HG03103 (cell line): ENCODE results near the gene TAF1L.
A peak's percentile ranks its signal among the peaks of the same experiment; 100 is the strongest.
"Not testable (repeated sequence)": the region's sequence is repeated elsewhere in the genome, so short reads cannot be mapped to it uniquely, and the experiment has no call there.

Source experiments
- ATAC-seq: cut with Tn5 transposase; IDR thresholded peaks from one replicate; pipeline ENCODE4 v1.9.1; 2021; ENCODE audit warnings: low read depth; ENCODE audit not compliant: unreplicated experiment

Gene TAF1L, protein sequence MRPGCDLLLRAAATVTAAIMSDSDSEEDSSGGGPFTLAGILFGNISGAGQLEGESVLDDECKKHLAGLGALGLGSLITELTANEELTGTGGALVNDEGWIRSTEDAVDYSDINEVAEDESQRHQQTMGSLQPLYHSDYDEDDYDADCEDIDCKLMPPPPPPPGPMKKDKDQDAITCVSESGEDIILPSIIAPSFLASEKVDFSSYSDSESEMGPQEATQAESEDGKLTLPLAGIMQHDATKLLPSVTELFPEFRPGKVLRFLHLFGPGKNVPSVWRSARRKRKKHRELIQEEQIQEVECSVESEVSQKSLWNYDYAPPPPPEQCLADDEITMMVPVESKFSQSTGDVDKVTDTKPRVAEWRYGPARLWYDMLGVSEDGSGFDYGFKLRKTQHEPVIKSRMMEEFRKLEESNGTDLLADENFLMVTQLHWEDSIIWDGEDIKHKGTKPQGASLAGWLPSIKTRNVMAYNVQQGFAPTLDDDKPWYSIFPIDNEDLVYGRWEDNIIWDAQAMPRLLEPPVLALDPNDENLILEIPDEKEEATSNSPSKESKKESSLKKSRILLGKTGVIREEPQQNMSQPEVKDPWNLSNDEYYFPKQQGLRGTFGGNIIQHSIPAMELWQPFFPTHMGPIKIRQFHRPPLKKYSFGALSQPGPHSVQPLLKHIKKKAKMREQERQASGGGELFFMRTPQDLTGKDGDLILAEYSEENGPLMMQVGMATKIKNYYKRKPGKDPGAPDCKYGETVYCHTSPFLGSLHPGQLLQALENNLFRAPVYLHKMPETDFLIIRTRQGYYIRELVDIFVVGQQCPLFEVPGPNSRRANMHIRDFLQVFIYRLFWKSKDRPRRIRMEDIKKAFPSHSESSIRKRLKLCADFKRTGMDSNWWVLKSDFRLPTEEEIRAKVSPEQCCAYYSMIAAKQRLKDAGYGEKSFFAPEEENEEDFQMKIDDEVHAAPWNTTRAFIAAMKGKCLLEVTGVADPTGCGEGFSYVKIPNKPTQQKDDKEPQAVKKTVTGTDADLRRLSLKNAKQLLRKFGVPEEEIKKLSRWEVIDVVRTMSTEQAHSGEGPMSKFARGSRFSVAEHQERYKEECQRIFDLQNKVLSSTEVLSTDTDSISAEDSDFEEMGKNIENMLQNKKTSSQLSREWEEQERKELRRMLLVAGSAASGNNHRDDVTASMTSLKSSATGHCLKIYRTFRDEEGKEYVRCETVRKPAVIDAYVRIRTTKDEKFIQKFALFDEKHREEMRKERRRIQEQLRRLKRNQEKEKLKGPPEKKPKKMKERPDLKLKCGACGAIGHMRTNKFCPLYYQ (N-terminal part only)

DNA sequence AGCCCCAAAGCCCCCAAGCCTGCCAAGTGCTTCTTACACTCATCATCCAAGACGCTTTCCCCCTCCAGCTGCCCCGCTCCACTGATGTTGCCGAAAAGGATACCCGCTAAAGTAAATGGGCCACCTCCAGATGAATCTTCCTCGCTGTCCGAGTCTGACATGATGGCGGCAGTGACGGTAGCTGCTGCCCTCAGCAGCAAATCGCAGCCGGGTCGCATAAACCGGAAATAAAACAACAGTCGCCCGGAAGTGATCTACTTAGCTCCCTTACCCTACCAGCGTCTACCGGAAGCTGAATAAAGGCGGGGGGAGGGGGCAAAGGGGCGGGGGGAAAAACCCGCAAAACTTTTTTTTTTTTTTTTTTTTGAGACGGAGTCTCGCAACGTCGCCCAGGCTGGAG lies at the start of gene TAF1L:
TAF1L (minus strand) TSS at position 308 of the 400 bp plus-strand sequence; CDS start at position 218, 90 bp downstream.
- ATAC-seq, result no peak

DNA sequence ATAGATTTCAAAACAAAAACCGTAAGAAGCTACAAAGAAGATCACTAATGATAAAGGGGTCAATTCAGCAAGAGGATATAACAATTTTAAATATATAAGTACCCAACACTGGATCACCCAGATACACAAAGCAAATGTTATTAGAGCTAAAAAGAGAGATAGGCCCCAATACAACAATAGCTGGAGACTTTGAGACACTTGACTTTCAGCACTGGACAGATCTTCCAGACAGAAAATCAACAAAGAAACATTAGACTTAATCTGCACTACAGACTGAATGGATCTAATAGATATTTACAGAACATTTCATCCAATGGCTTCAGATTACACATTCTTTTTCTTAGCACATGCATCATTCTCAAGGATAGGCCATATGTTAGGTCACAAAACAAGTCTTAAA lies 46.3 kb upstream of the TAF1L start:
- ATAC-seq, result no peak

DNA sequence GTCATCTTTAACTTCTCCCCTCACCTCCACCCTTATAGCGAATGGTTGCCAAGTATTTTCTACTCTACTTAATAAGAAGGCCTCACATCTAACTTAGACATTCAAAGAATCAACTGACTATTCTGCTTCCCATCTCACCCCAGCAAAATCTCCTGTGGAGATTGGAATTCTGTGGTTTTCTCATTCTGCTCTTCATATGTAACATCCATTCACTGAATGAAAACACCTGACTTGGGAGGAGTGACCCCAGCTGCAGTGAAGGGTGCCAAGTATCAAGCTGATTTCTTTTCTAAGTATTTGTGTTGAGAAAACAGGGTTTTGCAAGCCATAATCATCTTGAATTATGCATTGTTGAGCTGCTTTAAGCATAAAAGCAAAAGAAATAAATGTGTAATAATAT lies 42.5 kb upstream of the TAF1L start:
- no peak for ATAC-seq

DNA sequence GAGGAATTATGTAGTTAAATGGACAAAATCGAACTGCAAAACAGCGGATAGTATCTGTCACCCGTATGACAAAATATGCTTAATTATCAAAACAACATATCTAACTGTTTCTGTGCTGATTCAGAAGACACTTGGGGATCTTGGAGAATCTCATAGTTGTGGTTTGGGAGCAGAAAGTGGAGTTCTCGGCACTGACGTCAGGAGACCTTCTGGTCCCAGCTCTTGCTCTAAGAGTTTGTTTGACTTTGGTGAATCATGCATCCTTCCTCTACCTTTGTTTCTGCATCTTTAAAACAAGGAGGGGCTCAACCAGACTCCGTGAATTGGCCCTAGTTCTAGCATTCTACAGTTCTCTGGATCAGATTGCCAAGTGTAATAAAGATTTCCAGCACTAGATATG lies 37.0 kb upstream of the TAF1L start:
- no peak for ATAC-seq

DNA sequence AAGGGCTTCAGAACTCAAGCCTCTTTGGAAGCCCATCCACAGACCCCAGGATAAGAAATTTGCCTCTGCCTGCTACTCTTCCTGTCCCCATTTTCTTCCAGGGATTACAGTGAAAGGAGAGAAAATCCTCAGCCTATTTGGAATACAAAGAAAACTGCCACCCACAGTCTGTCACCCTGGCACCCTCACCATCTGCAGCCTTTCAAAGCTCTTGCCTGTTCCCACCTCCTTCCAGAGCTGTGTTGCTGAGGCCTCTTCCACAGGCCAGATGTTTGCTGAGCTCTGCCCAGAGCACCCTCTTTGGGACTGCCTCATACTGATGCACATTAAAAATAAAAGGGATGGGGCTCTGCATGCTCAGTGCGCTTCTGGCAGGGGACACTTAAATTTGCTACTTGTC lies 35.9 kb upstream of the TAF1L start:
- ATAC-seq, result no peak

DNA sequence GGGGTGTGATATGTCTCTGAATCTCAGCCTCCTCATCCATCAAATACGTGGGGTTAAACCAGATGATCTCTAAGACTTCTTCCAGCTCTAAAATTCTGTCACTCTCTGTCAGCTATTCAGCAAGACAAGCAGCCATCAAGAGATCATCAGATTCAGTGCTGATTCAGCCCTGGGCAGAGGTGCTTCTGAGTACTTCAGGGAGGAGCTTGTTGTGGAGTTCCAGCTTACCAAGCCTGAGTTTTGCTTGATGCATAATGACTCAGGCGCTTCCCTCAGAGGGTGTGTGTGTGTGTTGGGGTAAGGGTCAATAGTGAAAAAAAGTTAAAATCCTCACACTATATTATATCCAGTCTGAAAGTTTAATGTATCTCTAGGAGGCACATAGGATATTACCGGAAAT lies 29.6 kb upstream of the TAF1L start:
- no peak for ATAC-seq

DNA sequence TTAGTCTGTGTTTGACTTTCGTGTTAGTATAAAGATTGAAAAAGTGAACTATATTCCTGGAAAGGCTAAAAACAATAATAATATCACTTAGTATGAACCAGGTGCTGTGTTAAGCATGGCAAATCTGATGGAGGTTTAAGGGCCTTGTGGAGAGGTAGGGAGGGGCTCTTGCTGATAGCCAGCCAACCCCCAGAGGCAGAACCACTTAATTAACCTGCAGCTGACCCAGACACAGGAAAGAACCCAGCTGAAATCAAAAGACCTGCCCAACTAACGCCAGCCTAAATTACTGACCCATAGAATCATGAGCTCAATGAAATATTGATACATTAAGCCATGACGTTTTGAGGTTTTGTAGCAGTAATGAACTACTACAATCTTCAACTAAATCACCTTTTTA lies 28.3 kb upstream of the TAF1L start:
- no peak for ATAC-seq

DNA sequence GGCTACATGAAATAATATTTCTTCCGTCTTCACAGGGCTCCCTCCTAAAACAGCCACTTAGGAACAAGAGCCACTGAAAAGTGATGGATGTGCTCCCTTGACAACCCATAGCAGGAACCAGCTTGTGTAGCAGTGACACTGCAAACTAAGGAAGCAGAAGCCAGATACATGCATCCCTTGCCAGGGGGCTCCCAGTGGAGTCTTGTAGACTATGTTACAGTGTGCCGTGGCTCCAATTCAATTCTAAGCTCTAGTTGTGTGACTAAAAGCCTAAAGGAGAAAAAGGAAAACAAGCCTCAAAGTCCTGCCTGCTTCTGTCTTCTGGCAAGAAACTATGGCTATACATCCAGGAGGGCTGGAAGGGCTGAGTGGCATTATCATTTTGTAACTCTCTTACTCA lies 12.2 kb upstream of the TAF1L start:
- no peak for ATAC-seq

DNA sequence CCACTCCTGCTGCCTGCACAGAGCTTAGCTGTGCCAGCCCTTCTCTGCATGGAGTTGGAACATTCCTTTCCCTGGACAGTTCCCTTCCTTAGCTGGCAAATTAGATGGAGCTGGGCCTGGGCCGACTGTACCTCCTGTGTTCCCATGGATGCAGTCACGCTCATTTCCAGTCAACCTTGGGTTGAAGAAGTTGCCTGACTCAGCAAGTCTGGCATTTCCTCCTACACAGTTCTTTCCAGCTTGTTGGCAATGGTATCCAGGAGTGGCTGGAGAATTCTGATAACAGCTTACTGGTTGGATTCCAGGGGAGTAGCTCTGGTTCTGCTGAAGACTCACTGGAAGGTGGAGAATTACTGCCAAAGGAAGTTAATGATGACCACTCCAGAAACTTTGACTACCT lies 9.2 kb upstream of the TAF1L start:
- ATAC-seq, result no peak

DNA sequence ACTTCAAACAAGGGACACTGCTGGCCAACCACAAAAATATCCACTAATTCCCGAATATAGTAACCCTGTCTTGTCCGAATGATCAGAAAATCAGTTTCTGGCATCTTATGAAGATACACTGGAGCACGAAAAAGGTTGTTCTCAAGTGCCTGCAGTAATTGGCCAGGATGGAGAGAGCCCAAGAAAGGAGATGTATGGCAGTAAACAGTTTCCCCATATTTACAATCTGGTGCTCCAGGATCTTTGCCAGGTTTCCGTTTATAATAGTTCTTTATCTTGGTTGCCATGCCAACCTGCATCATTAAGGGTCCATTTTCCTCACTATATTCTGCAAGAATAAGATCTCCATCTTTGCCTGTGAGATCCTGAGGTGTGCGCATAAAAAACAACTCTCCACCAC lies 2.3 kb downstream of the TAF1L start:
- ATAC-seq, result not testable (repeated sequence)

DNA sequence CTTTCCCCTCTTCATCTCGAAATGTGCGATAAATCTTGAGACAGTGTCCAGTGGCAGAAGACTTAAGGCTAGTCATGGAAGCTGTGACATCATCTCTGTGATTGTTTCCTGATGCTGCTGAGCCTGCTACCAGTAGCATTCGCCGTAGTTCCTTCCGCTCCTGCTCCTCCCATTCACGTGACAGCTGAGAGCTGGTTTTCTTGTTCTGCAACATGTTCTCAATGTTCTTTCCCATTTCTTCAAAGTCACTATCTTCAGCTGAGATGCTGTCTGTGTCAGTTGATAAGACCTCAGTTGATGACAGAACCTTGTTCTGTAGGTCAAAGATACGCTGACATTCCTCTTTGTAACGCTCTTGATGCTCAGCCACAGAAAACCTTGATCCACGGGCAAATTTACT lies 3.5 kb downstream of the TAF1L start:
- no peak for ATAC-seq

DNA sequence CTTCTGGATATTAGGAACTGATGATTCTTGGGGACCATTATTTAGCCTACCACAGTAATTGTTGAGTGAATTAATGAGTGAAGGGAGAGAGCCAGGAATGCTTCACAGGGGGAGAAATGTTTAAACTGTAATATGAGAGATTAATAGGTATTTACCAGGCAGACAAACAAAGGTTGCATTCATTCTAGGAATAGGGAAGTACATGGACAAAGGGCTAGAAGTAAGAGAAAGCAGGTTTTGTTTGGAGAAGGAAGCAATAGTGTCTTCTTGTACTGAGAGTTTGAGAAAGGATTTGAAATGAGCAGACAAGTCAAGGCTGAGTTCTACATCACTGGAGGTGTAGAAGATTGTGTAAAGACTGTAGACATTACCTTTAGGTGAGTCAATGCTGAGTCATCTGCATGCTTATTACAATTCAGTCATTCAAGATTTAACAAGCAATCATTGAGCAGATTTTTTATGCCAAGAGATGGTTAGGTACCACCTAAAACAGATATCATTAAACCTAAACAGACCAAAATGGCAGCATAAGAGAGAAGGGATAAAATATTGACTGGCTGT lies 8.0 kb downstream of the TAF1L start:
- no peak for ATAC-seq

DNA sequence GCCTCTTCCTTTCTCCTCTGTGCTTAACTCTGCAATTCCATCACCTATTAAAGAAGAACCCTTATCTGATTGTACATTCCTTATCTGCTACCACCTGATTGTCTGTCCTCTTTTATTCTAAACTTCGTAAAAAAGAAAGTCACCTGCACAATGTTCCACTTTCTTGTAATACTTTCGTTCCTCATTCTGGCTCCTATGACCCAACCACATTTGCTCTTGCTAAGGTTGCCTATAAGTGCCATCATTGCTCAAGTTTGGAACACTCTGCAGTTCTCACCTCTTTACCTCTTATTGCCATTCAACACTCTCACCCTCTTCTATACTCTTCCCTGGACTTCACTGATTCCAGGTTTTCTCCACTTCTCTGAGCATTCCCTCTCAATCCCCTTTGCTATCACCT lies 10.1 kb downstream of the TAF1L start:
- no peak for ATAC-seq

DNA sequence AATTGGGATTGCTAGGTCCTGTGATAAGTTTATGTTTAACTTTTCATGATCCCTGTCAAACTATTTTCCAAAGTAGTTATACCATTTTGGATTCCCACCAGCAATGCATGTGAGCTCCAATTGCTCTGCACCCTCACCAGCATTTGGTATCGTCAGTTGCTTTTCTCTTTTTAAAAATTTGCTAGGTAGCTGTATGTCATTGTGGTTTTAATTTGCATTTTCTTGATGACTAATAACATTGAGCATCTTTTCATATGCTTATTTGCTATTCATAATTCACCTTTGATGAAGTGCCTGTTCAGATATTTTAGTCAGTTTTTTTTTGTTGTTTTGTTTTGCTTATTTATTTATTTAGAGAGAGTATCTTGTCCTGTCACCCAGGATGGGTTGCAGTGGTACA lies 12.5 kb downstream of the TAF1L start:
- no peak for ATAC-seq

DNA sequence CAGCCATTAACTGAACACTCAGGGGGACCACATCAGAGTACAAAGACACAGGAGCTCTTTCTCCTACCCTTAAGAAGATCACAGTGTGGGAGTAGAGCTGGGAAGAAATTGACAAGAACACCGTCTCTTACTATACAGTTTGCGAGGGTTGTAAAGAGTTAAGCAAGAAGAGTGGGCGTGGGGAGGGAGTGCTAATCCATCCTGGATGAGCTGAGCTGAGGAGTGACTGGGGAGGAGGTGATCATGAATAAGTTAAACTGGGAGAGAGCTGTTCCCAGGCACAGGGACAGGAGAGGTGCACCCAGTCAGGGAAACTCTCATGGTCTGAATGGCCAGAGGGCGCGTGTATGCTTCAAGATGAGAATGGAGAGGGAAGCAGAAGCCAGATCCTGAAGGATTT lies 17.2 kb downstream of the TAF1L start:
- ATAC-seq, result no peak

DNA sequence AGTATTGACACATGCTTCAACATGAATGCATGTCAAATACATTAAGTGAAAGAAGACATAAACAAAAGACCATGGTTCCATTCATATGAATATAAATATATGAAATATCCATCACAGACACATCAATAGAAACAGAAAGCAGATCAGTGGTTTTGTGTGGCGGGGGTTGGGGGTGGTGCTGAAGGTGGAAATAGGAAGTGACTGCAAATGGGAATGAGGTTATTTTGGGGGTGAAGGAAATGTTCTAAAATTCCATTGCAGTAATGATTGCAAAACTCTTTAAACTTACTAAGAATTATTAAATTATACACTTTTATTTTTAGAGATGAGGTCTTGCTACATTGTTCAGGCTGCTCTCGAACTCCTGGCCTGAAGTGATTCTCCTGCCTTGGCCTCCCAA lies 28.7 kb downstream of the TAF1L start:
- no peak for ATAC-seq

DNA sequence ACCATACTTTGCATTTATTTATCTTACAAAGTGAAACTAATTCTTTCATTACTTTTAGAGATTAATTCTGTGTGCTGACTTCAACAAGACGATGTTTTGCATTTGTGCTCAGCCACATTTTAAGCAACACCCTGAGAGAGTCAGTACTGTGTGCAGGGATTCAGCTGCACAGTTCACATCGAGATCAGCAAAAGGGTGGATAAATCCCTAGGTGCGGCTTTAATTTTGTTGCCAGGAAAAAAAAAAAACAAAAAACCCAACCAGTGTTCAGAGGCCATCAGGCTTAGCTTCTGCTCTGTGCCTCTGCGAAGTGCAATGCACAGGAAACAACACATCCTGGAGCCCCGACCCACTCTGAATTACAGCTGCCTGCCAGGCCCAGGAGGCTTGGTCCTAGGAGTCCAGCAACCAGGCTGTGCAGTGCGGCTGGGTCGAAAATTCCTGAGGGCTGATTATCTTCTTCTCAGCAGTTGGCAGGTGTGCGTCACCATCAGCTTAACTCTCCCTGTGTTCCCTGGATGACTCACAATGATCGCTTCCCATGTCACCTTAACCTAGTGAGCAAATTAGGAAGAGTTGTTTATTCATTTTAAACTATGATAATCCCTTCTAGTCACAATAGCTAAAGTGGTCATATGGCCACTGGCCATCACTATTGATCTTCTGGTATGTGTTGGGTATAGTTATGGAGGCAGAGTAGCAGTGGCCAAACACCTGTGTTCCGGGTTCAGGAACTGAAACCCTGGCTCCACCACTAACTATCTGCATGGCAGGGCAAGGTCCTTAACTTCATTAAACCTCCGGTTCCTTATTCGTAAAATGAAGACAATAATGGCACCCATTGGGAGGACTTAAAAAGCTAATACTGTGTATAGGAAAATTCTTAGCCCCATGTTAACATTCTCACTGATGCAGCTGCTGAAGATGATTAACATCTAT lies 31.3 kb downstream of the TAF1L start:
- ATAC-seq, result peak; percentile 88

DNA sequence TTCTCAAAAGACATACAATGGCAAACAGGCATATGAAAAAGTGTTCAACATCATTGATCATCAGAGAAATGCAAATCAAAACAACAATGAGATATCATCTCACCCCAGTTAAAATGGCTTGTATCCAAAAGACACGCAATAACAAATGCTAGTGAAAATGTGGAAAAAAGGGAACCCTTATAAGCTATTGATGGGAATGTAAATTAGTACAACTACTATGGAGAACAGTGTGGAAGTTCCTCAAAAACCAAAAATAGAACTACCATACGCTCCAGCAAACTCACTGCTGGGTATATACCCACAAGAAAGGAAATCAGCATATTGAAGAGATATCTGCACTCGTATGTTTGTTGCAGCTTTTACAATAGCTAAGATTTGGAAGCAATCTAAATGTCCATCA lies 36.4 kb downstream of the TAF1L start:
- not testable (repeated sequence) for ATAC-seq

DNA sequence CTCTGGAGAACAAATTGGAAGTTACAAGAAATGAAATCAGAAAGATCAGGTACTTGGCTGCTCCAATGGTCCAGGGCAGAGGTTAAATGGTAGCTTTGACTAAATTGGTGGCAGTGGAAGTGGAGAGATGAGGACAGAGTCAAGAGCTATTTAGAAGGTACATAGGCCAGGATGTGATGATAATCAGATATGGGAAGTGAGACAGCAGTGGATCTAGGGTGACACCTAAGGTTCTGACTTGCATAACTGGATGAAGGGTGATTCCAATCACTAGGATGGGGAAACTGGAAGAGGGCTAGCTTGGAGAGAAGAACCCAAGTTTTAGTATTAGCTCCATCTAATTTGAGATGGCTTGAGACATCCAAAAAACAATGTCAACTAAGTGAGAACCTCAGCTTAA lies 38.5 kb downstream of the TAF1L start:
- no peak for ATAC-seq
